ENCODE results near the gene MRTO4. TPM values are rescaled to one million over a fixed set of nuclear protein-coding genes. Genes with fewer than 3 reads are reported as not detected.
"Not testable (repeated sequence)": the region's sequence is repeated elsewhere in the genome, so short reads cannot be mapped to it uniquely, and the experiment has no call there.

MRTO4 gene
- total and polyA plus RNA-seq, 12 donors, result 8.4 to 52.2 (median 13.3) TPM

DNA sequence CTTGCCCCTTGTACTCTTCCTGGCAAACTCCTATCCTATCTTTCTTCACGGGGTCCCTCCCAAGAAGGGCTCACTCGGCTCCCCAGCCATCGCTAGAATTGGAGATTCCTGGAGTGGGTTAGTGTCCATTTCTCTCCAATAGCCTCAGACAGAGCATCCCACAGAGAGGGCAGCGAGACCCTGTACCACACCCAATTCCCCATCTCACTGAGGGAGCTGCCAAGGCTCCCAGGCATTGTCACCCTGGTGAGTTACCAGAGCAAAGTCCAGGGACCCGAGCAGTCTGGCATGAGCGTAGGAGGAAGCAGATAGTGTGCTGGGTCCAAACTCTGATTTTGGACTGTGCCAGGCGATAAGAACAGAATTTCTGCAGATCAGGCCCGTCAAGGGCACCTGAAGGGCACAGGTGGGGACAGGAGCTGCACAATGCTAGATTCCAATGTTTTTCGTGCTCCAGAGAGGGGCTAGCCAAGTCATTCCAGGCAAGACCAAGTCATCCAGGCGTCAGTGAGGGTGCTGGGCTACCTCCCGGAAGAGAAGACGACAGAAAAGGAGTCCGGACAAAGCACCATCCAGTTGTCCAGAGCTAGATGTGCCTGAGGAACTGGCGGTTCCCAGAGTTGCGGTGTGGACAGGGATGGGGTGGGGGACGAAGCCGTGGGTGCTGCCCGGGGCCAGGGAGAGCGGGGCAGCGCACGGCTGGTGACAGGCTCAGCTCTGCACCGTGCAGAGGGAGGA is 21.7 kb downstream of the MRTO4 start:
- 83 to 88% methylated on average over 21 to 22 of the region's 22 CpGs for WGBS, 2 donors
- Histone ChIP-seq H3K27me3 (peaks cover 0 to 20% (median 7%) of the 10 kb centered on the region in 7 donors), H3K4me3 (peak overlapping the region in 4 of 10 donors; percentile 10 to 22 (median 15)), H3K4me1 (peaks cover 0 to 4% (median 0%) of the 10 kb centered on the region in 9 donors), H3K36me3 (no peaks in the 10 kb centered on the region), H3K27ac (no peak overlapping the region), H3K9me3 (peaks cover 0 to 30% (median 7%) of the 10 kb centered on the region in 11 donors)
- ATAC-seq, result peak in 3 of 8 donors; percentile 9 to 48 (median 30)
- DNase-seq, result no peak
- TF ChIP-seq, protein P1, sequence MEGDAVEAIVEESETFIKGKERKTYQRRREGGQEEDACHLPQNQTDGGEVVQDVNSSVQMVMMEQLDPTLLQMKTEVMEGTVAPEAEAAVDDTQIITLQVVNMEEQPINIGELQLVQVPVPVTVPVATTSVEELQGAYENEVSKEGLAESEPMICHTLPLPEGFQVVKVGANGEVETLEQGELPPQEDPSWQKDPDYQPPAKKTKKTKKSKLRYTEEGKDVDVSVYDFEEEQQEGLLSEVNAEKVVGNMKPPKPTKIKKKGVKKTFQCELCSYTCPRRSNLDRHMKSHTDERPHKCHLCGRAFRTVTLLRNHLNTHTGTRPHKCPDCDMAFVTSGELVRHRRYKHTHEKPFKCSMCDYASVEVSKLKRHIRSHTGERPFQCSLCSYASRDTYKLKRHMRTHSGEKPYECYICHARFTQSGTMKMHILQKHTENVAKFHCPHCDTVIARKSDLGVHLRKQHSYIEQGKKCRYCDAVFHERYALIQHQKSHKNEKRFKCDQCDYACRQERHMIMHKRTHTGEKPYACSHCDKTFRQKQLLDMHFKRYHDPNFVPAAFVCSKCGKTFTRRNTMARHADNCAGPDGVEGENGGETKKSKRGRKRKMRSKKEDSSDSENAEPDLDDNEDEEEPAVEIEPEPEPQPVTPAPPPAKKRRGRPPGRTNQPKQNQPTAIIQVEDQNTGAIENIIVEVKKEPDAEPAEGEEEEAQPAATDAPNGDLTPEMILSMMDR (IDR thresholded peaks at IDR 0.05), result no peak
- intact Hi-C loops (cut with DNase I), result no loop called here

DNA sequence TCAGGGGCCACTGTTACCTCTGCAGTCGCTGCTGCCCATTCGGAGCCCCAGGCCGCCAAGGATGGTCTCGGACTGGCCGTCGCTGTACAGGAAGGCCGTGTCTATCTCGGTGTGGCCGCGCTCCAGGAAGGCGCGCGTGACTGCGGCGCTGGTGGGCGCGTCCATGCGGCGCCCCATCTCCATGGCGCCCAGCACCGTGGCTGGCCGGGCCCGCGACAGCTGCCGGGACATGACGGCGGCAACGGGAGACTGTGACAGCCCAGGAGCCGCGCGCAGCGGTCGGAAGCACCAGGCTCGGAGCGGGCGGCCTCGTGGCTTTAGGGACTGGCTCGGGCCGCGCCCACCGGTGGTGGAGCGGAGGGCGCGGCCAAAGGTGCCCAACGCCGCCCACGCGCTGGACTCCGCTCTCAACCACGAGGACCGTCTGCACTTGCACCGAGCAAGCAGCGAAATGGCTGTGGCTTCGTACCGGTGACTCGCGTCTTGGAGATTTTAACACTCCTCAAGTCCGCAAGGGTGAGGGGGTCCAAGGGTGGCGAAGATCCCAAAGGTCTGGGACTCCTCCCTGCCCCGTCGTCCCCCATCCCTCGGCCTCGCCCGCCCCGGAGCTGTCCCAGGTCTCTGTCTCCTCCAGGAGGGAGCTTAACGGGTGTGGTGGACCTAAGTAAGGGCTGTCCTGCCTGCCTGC is 22.4 kb downstream of the MRTO4 start:
- peak in 7 of 8 donors; percentile 27 to 70 (median 57) for ATAC-seq
- Histone ChIP-seq H3K27me3 (peaks cover 0 to 20% (median 7%) of the 10 kb centered on the region in 7 donors), H3K9me3 (peaks cover 0 to 30% (median 7%) of the 10 kb centered on the region in 11 donors), H3K4me3 (peak overlapping the region in 6 of 10 donors; percentile 6 to 22 (median 15))
- H3K4me1 ChIP-seq; H3K27ac ChIP-seq; DNase-seq; intact Hi-C loops (cut with DNase I); H3K36me3 ChIP-seq: not testable (repeated sequence)
- 15 to 16% methylated on average over 39 to 52 of the region's 66 CpGs for WGBS, 2 donors

DNA sequence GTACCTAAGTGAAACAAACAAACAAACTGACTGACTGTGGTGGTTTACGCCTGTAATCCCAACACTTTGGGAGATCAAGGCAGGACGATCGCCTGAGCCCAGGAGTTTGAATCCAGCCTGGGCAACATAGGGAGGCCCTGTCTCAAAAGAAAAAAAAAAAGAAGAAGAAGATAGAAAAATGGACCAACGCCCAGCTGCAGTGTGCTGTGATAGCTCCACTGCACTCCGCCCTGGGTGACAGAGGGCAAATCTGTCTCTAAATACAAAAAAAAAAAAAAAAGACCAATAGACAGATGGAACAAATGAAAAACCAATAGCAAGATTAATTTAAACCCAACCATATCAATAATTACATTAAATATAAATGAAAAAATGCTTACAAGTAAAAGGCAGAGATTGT is 23.0 kb downstream of the MRTO4 start:
- WGBS, 2 donors, result 95 to 98% methylated on average over 5 of the region's 5 CpGs
- Histone ChIP-seq H3K36me3 (no peaks in the 10 kb centered on the region), H3K4me1 (peaks cover 0 to 4% (median 0%) of the 10 kb centered on the region in 9 donors), H3K9me3 (peaks cover 0 to 30% (median 7%) of the 10 kb centered on the region in 11 donors), H3K27me3 (peaks cover 0 to 20% (median 7%) of the 10 kb centered on the region in 7 donors), H3K27ac (no peak overlapping the region), H3K4me3 (no peak overlapping the region)
- intact Hi-C loops (cut with DNase I), result no loop called here
- TF ChIP-seq, protein P1 (IDR thresholded peaks at IDR 0.05), result no peak
- no peak for ATAC-seq
- no peak for DNase-seq

DNA sequence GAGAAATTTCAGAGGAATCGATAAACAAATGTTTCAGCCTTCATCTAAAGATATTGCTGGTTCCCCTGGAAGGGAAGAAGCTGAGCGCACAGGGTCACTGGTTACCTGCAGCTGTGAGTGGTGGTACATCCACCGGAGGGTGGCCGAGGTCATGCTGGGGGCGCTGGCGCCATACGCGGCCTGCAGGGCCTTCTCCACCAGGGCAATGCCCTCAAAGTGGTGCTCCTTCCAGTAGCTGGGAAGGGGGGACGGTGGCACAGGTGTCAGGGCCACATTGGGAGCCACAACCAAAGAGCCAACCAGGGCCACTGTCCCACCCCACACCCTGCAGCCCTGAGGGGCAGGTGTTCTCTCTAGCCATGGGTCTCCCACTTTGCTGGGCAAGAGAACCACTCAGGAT is 32.3 kb downstream of the MRTO4 start:
- H3K4me3 ChIP-seq, result no peak overlapping the region
- no peaks in the 10 kb centered on the region for H3K36me3 ChIP-seq
- 93 to 96% methylated on average over 9 of the region's 9 CpGs for WGBS, 2 donors
- ATAC-seq (no peak), DNase-seq (no peak)
- no peaks in the 10 kb centered on the region for H3K9me3 ChIP-seq
- H3K27me3 ChIP-seq, result peaks cover 0 to under 1% (median 0%) of the 10 kb centered on the region in 7 donors
- TF ChIP-seq, protein P1 (IDR thresholded peaks at IDR 0.05), result no peak
- peaks cover 0 to 7% (median 2%) of the 10 kb centered on the region in 9 donors for H3K4me1 ChIP-seq
- no peak overlapping the region for H3K27ac ChIP-seq
- intact Hi-C loops (cut with DNase I), result no loop called here
